ENCODE data around the gene RGS8. TPM values are rescaled to one million over a fixed set of nuclear protein-coding genes. Genes with fewer than 3 reads are reported as not detected.
A peak's percentile ranks its signal among the peaks of the same experiment; 100 is the strongest.
"Not testable (repeated sequence)": the region's sequence is repeated elsewhere in the genome, so short reads cannot be mapped to it uniquely, and the experiment has no call there.

RGS8 gene
- total RNA-seq, 1 experiment from 2014 or later = not detected

DNA sequence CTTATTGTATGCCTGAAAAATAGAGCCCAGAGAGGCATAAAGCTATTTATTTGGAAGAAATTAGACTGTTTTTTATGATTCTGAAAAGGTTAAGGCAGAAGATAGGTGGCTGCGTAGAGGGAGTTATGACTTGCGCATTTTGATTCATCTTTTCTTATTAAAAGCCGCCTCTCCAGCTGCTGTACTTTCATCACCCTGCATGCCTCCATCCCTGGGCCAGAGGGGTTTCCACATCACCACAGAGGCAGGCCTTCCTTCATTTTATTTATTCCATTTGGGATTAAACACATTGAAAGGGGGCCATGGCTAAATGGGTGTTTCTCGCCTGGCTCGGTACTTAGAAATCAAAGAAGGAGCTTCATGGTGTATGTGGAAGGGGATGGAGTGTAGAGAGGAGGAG lies 14.6 kb upstream of the RGS8 start:
- ChIA-PET POLR2A (interaction anchor here (0.9 kb wide), 1 partner anchor 14 kb away, joined by 4 read pairs; no protein-coding TSS in a partner anchor), CTCF (interaction anchor here (1.0 kb wide), 1 partner anchor 8 kb away, joined by 3 read pairs; no protein-coding TSS in a partner anchor)
- H3K4me3 Mint-ChIP-seq (ENCODE audit: unreplicated experiment) = no peak overlapping the region
- H3K27ac Mint-ChIP-seq (ENCODE audit: low read depth, unreplicated experiment) = peak overlapping the region; percentile 28
- no peaks in the 10 kb centered on the region for H3K27me3 Mint-ChIP-seq (ENCODE audit: insufficient read depth, unreplicated experiment)
- TF ChIP-seq, protein P1, sequence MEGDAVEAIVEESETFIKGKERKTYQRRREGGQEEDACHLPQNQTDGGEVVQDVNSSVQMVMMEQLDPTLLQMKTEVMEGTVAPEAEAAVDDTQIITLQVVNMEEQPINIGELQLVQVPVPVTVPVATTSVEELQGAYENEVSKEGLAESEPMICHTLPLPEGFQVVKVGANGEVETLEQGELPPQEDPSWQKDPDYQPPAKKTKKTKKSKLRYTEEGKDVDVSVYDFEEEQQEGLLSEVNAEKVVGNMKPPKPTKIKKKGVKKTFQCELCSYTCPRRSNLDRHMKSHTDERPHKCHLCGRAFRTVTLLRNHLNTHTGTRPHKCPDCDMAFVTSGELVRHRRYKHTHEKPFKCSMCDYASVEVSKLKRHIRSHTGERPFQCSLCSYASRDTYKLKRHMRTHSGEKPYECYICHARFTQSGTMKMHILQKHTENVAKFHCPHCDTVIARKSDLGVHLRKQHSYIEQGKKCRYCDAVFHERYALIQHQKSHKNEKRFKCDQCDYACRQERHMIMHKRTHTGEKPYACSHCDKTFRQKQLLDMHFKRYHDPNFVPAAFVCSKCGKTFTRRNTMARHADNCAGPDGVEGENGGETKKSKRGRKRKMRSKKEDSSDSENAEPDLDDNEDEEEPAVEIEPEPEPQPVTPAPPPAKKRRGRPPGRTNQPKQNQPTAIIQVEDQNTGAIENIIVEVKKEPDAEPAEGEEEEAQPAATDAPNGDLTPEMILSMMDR (IDR thresholded peaks at IDR 0.05; ENCODE audit: unreplicated experiment) = no peak
- H3K36me3 Mint-ChIP-seq (ENCODE audit: insufficient read depth, unreplicated experiment) = peaks cover 7% of the 10 kb centered on the region
- peaks cover 2% of the 10 kb centered on the region for H3K9me3 Mint-ChIP-seq (ENCODE audit: unreplicated experiment)
- DNase-seq (ENCODE audit: unreplicated experiment) = no peak
- intact Hi-C loops (cut with micrococcal nuclease) = no loop called here
- H3K4me1 Mint-ChIP-seq (ENCODE audit: insufficient read depth, unreplicated experiment) = peaks cover 6% of the 10 kb centered on the region
- BruUV-seq (replicated peaks) = no TSS peak

DNA sequence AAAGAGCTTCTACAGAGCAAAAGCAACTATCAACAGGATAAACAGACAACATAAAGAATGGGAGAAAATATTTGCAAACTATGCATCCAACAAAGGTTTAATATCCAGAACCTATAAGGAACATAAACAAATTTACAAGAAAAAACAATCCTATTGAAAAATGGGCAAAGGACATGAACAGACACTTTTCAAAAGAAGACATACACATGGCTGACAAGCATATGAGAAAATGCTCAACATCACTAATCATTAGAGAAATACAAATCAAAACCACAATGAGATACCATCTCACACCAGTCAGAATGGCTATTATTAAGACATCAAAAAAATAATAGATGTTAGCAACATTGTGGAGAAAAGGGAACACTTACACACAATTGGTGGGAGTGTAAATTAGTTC lies 8.8 kb upstream of the RGS8 start:
- CTCF ChIA-PET = interaction anchor here (0.6 to 1.6 kb wide), 4 partner anchors 10 to 228 kb away, joined by 3 read pairs; no protein-coding TSS in a partner anchor
- intact Hi-C loops (cut with micrococcal nuclease); DNase-seq (ENCODE audit: unreplicated experiment); H3K27ac Mint-ChIP-seq (ENCODE audit: low read depth, unreplicated experiment); H3K4me1 Mint-ChIP-seq (ENCODE audit: insufficient read depth, unreplicated experiment); H3K27me3 Mint-ChIP-seq (ENCODE audit: insufficient read depth, unreplicated experiment); BruUV-seq (replicated peaks); H3K4me3 Mint-ChIP-seq (ENCODE audit: unreplicated experiment); H3K36me3 Mint-ChIP-seq (ENCODE audit: insufficient read depth, unreplicated experiment): not testable (repeated sequence)
- POLR2A ChIA-PET = interaction anchor here (0.7 to 1.2 kb wide), 2 partner anchors 70 to 75 kb away, joined by 3 to 4 read pairs; no protein-coding TSS in a partner anchor
- H3K9me3 Mint-ChIP-seq (ENCODE audit: unreplicated experiment) = peaks cover 15% of the 10 kb centered on the region

DNA sequence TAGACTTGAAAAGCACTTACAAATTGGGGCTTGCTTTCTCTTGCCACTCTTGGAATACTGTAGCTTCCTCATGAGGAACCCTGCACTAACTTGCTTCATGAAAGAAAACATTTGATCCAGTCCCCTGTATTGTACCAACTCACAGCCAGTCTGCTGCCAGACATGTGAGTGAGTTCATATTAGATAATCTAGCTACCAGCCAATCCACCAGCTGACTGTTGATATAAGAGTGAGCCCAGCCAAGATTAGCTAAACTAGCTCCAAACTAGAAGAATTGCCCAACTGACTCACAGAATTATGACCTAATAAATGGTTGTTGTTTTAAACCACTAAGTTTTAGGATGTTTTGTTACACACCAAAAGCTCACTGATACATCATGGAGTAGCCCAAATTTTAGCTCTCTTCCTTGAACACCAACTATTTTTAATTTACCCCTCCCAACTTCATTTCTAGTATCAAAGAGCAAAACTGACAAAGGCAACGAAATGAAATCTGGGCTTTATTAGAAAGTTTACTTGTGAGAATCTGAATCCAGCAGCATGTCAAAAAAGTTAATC lies 6.6 kb upstream of the RGS8 start:
- intact Hi-C loops (cut with micrococcal nuclease) = no loop called here
- H3K4me3 Mint-ChIP-seq (ENCODE audit: unreplicated experiment) = no peak overlapping the region
- BruUV-seq (replicated peaks) = no TSS peak
- H3K36me3 Mint-ChIP-seq (ENCODE audit: insufficient read depth, unreplicated experiment) = peaks cover 6% of the 10 kb centered on the region
- H3K27me3 Mint-ChIP-seq (ENCODE audit: insufficient read depth, unreplicated experiment) = no peaks in the 10 kb centered on the region
- CTCF ChIA-PET = interaction anchor here (0.9 to 1.6 kb wide), 3 partner anchors 8 to 93 kb away, joined by 3 to 7 read pairs (median 4); no protein-coding TSS in a partner anchor
- no peak for DNase-seq (ENCODE audit: unreplicated experiment)
- peaks cover 15% of the 10 kb centered on the region for H3K9me3 Mint-ChIP-seq (ENCODE audit: unreplicated experiment)
- H3K4me1 Mint-ChIP-seq (ENCODE audit: insufficient read depth, unreplicated experiment) = no peaks in the 10 kb centered on the region
- TF ChIP-seq, protein P1 (IDR thresholded peaks at IDR 0.05; ENCODE audit: unreplicated experiment) = no peak
- POLR2A ChIA-PET = interaction anchor here (1.1 kb wide), 1 partner anchor 42 kb away, joined by 3 read pairs; no protein-coding TSS in a partner anchor
- H3K27ac Mint-ChIP-seq (ENCODE audit: low read depth, unreplicated experiment) = no peak overlapping the region

DNA sequence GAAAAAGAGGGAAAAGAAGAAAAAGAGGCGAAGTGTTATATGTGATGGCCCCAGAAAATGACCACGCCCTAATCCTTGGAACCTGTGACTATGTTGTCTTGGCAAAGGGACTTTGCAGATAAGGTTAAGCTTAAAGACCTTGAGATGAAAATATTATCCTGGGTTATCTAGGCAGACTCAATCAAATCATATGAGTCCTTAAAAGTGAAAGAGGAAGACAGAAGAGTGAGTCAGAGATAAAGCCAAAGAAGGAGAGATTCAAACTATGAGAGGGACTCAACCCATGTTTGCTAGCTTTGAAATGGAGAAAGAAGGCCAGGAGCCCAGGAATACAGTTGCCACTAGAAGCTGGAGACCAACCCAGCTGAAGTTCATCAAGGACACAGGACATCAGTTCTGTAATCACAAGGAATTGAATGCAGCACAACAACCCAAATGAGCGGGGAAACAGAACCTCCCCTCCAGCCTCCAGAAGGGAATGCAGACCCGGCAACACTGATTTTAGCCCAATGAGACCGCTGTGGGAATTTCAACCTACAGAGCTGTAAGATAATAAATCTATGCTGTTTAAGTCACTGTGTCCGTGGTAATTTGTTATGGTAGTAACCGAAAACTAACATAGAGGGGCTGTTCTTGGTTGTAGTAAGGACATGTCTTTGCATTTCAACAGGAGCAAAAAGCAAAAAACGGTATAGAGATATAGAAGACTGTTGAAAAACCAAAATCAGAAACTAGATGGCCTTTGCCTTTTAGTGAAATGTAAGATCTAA lies 4.2 kb upstream of the RGS8 start:
- CTCF ChIA-PET = interaction anchor here (0.7 to 1.5 kb wide), 5 partner anchors 12 to 1692 kb away, joined by 3 to 5 read pairs (median 4); no protein-coding TSS in a partner anchor
- TF ChIP-seq, protein P1 (IDR thresholded peaks at IDR 0.05; ENCODE audit: unreplicated experiment) = no peak
- intact Hi-C loops (cut with micrococcal nuclease) = no loop called here
- peaks cover 10% of the 10 kb centered on the region for H3K9me3 Mint-ChIP-seq (ENCODE audit: unreplicated experiment)
- POLR2A ChIA-PET = interaction anchor here (0.7 to 0.9 kb wide), 2 partner anchors 36 to 84 kb away, joined by 3 read pairs; no protein-coding TSS in a partner anchor
- H3K27ac Mint-ChIP-seq (ENCODE audit: low read depth, unreplicated experiment) = no peak overlapping the region
- H3K27me3 Mint-ChIP-seq (ENCODE audit: insufficient read depth, unreplicated experiment) = no peaks in the 10 kb centered on the region
- no TSS peak for BruUV-seq (replicated peaks)
- H3K36me3 Mint-ChIP-seq (ENCODE audit: insufficient read depth, unreplicated experiment) = peaks cover 6% of the 10 kb centered on the region
- no peak for DNase-seq (ENCODE audit: unreplicated experiment)
- no peak overlapping the region for H3K4me3 Mint-ChIP-seq (ENCODE audit: unreplicated experiment)
- H3K4me1 Mint-ChIP-seq (ENCODE audit: insufficient read depth, unreplicated experiment) = no peaks in the 10 kb centered on the region
